ENCODE measurements around the gene MYO5B.
A peak's percentile ranks its signal among the peaks of the same experiment; 100 is the strongest.
"Not testable (repeated sequence)": the region's sequence is repeated elsewhere in the genome, so short reads cannot be mapped to it uniquely, and the experiment has no call there.

Gene MYO5B

GRCh38 chr18:49795612-49796552, 399.1 kb downstream of the MYO5B start:
- no peak for TF ChIP-seq CTCF (IDR thresholded peaks at IDR 0.05; ENCODE audit: control insufficient read depth, insufficient read depth, low read depth, low read length, missing control alignments)
- H3K4me3 ChIP-seq (ENCODE audit: control insufficient read depth, low read depth, low read length) = no peak overlapping the region
- DNase-seq (ENCODE audit: low read depth) = no peak

GRCh38 chr18:49794743-49795142, 400.2 kb downstream of the MYO5B start:
- no peak for TF ChIP-seq CTCF (IDR thresholded peaks at IDR 0.05; ENCODE audit: control insufficient read depth, insufficient read depth, low read depth, low read length, missing control alignments)
- DNase-seq (ENCODE audit: low read depth) = no peak
- no peak overlapping the region for H3K4me3 ChIP-seq (ENCODE audit: control insufficient read depth, low read depth, low read length)

- not testable (repeated sequence) for H3K4me3 ChIP-seq (ENCODE audit: control insufficient read depth, low read depth, low read length); DNase-seq (ENCODE audit: low read depth)
These were observed 405.3 kb downstream of the MYO5B start for GRCh38 chr18:49789560-49790134.

- no peak for DNase-seq (ENCODE audit: low read depth)
- TF ChIP-seq CTCF (IDR thresholded peaks at IDR 0.05; ENCODE audit: control insufficient read depth, insufficient read depth, low read depth, low read length, missing control alignments) = no peak
- H3K4me3 ChIP-seq (ENCODE audit: control insufficient read depth, low read depth, low read length) = no peak overlapping the region
These were observed 406.5 kb downstream of the MYO5B start for GRCh38 chr18:49788327-49788898.

- no peak for TF ChIP-seq CTCF (IDR thresholded peaks at IDR 0.05; ENCODE audit: control insufficient read depth, insufficient read depth, low read depth, low read length, missing control alignments)
- no peak for DNase-seq (ENCODE audit: low read depth)
- no peak overlapping the region for H3K4me3 ChIP-seq (ENCODE audit: control insufficient read depth, low read depth, low read length)
These were observed 408.8 kb downstream of the MYO5B start for GRCh38 chr18:49786019-49786720.

- DNase-seq (ENCODE audit: low read depth) = peak; percentile 16
- peak; percentile 27 for TF ChIP-seq CTCF (IDR thresholded peaks at IDR 0.05; ENCODE audit: control insufficient read depth, insufficient read depth, low read depth, low read length, missing control alignments)
- H3K4me3 ChIP-seq (ENCODE audit: control insufficient read depth, low read depth, low read length) = no peak overlapping the region
These were observed 410.3 kb downstream of the MYO5B start for GRCh38 chr18:49784427-49785185.

GRCh38 chr18:49783631-49784030, 411.3 kb downstream of the MYO5B start:
- not testable (repeated sequence) for H3K4me3 ChIP-seq (ENCODE audit: control insufficient read depth, low read depth, low read length); DNase-seq (ENCODE audit: low read depth)

Measured in AG09309 (cell line).